SK-N-SH (cell line): Measurements from ENCODE around the gene EIF4G2. TPM values are rescaled to one million over a fixed set of nuclear protein-coding genes. Genes with fewer than 3 reads are reported as not detected.
A peak's percentile ranks its signal among the peaks of the same experiment; 100 is the strongest.

ENCODE experiments used
- CTCF ChIA-PET: fragments of 300-600, 350-600 bp; formaldehyde crosslinking; extraction: SDS; loops from one replicate; lab custom pipeline; 2021; lab: Yijun Ruan, JAX
- POLR2A ChIA-PET: fragments of 350-600 bp; sonication (Branson Sonifier 250); formaldehyde crosslinking; extraction: SDS; loops from one replicate; lab custom pipeline; 2020; ENCODE audit warnings: antibody characterized with exemption, inconsistent platforms; lab: Yijun Ruan, JAX
- DNase-seq: peaks from one replicate; pipeline ENCODE4 v3.0.0; 2012
- H2AFZ ChIP-seq: fragments of 200-600 bp; sonication (generic); 2 replicates; pipeline ENCODE4 v1.8.1; 2016; ENCODE audit warnings: antibody characterized with exemption, mild to moderate bottlenecking, low read depth
- H3F3A ChIP-seq: fragments of 200-600 bp; sonication (generic); replicated peaks from 2 replicates; pipeline ENCODE3; 2016; ENCODE audit warnings: antibody characterized with exemption, mild to moderate bottlenecking; ENCODE audit not compliant: insufficient read depth
- H3K27ac ChIP-seq, 2 experiments: fragments of 200-500 bp in 1 of 2; fragments of 200-600 bp in 1 of 2; sonication (Bioruptor generic) in 1 of 2; sonication (generic), shearing (Covaris generic) in 1 of 2; 2 replicates each; pipeline versions ENCODE4 v1.5.1 to v1.6.1; 2014 to 2016; ENCODE audit warnings: low read depth in 2 of 2, inconsistent platforms in 1 of 2, low read length in 1 of 2, mild to moderate bottlenecking in 1 of 2, mixed read lengths in 1 of 2
- H3K27me3 ChIP-seq: fragments of 200-600 bp; sonication (generic), shearing (Covaris generic); 2 replicates; pipeline ENCODE4 v1.6.1; 2016; ENCODE audit warnings: mixed run types; ENCODE audit not compliant: insufficient read depth
- H3K36me3 ChIP-seq, 2 experiments: fragments of 200-500 bp in 1 of 2; fragments of 200-600 bp in 1 of 2; sonication (Bioruptor generic) in 1 of 2; sonication (generic) in 1 of 2; replicated peaks in 1 of 2; 2 replicates each; pipeline versions ENCODE3 to v1.5.1; 2014 to 2016; ENCODE audit warnings: low read length in 1 of 2, mild to moderate bottlenecking in 1 of 2; ENCODE audit not compliant: insufficient read depth in 2 of 2, control insufficient read depth in 1 of 2
- H3K4me1 ChIP-seq, 2 experiments: fragments of 200-500 bp in 1 of 2; fragments of 200-600 bp in 1 of 2; sonication (Bioruptor generic) in 1 of 2; sonication (generic), shearing (Covaris generic) in 1 of 2; 2 replicates each; pipeline versions ENCODE4 v1.5.1 to v1.6.1; 2014 to 2016; ENCODE audit warnings: low read depth in 1 of 2, low read length in 1 of 2, mixed run types in 1 of 2; ENCODE audit not compliant: insufficient read depth in 2 of 2, control insufficient read depth in 1 of 2
- H3K4me2 ChIP-seq: fragments of 200-600 bp; sonication (generic), shearing (Covaris generic); 2 replicates; pipeline ENCODE4 v1.6.1; 2017; ENCODE audit warnings: mixed run types
- H3K4me3 ChIP-seq, 2 experiments: fragments of 200-500 bp in 1 of 2; fragments of 200-600 bp in 1 of 2; sonication (Bioruptor generic) in 1 of 2; sonication (generic), shearing (Covaris generic) in 1 of 2; 2 replicates each; pipeline versions ENCODE4 v1.5.1 to v1.8.1; 2014 to 2016; ENCODE audit warnings: low read depth in 2 of 2, inconsistent platforms in 1 of 2, low read length in 1 of 2, mild to moderate bottlenecking in 1 of 2, mixed read lengths in 1 of 2, moderate library complexity in 1 of 2
- H3K79me2 ChIP-seq: fragments of 200-600 bp; sonication (generic); 2 replicates; pipeline ENCODE4 v1.8.1; 2017; ENCODE audit warnings: mild to moderate bottlenecking; ENCODE audit not compliant: insufficient read depth
- H3K9ac ChIP-seq: fragments of 200-600 bp; sonication (generic); 2 replicates; pipeline ENCODE4 v1.6.1; 2017; ENCODE audit warnings: mixed run types
- H3K9me2 ChIP-seq: fragments of 200-600 bp; sonication (generic); 2 replicates; pipeline ENCODE4 v1.6.1; 2017; ENCODE audit warnings: mixed run types
- H3K9me3 ChIP-seq: fragments of 200-600 bp; sonication (generic); 2 replicates; pipeline ENCODE4 v1.6.1; 2017; ENCODE audit warnings: mixed run types, mild to moderate bottlenecking, moderate library complexity
- H4K20me1 ChIP-seq: fragments of 200-600 bp; sonication (generic); 2 replicates; pipeline ENCODE4 v1.6.1; 2017; ENCODE audit warnings: mild to moderate bottlenecking, mixed run types; ENCODE audit not compliant: insufficient read depth
- CHD2 ChIP-seq: fragments of 150-350 bp; IDR thresholded peaks from 2 replicates; pipeline ENCODE4 v1.6.1; 2018; ENCODE audit warnings: low read length; ENCODE audit not compliant: partially characterized antibody
- ELF1 ChIP-seq: IDR thresholded peaks from 2 replicates; pipeline ENCODE4 v1.4.0; 2012
- FOXJ3 ChIP-seq: sonication (generic); formaldehyde crosslinking; IDR thresholded peaks from 2 replicates; pipeline ENCODE4 v1.5.1; 2020; ENCODE audit warnings: mild to moderate bottlenecking, missing genetic modification reagents
- FOXM1 ChIP-seq: IDR thresholded peaks from 2 replicates; pipeline ENCODE4 v1.4.0; 2012; ENCODE audit warnings: low read depth, mild to moderate bottlenecking
- GABPA ChIP-seq: IDR thresholded peaks from 2 replicates; pipeline ENCODE4 v1.4.0; 2012; ENCODE audit warnings: low read depth, mild to moderate bottlenecking
- GATA2 ChIP-seq: sonication (generic); formaldehyde crosslinking; IDR thresholded peaks from 2 replicates; pipeline ENCODE4 v1.5.0; 2020; ENCODE audit warnings: mild to moderate bottlenecking, missing genetic modification reagents
- IRF3 ChIP-seq: fragments of 150-350 bp; IDR thresholded peaks from 2 replicates; pipeline ENCODE4 v1.6.1; 2016; ENCODE audit warnings: mild to moderate bottlenecking, low read depth, low read length
- MEF2A ChIP-seq: IDR thresholded peaks from 2 replicates; pipeline ENCODE4 v1.4.0; 2012; ENCODE audit warnings: low read depth, borderline replicate concordance
- NRF1 ChIP-seq: IDR thresholded peaks from 2 replicates; pipeline ENCODE4 v1.6.1; 2012; ENCODE audit warnings: low read depth, mild to moderate bottlenecking, low read length
- PBX3 ChIP-seq: IDR thresholded peaks from 2 replicates; pipeline ENCODE4; 2012
- POLR2AphosphoS5 ChIP-seq: IDR thresholded peaks from 2 replicates; pipeline ENCODE4 v1.6.1; 2012; ENCODE audit warnings: low read depth, low read length
- RXRA ChIP-seq: IDR thresholded peaks from 2 replicates; pipeline ENCODE4 v1.4.0; 2012; ENCODE audit warnings: low read depth, mild to moderate bottlenecking, borderline replicate concordance
- SMC3 ChIP-seq: IDR thresholded peaks from 2 replicates; pipeline ENCODE4 v1.6.1; 2012; ENCODE audit warnings: low read depth, low read length, improper control_type of control experiment
- TEAD4 ChIP-seq: IDR thresholded peaks from 2 replicates; pipeline ENCODE4 v1.4.0; 2012; ENCODE audit warnings: mild to moderate bottlenecking, borderline replicate concordance; ENCODE audit not compliant: insufficient read depth
- USF2 ChIP-seq: fragments of 150-350 bp; IDR thresholded peaks from 2 replicates; pipeline ENCODE4 v1.6.1; 2017; ENCODE audit warnings: antibody characterized with exemption, low read length, low read depth, borderline replicate concordance
- WGBS: methylation state at CpG from one replicate; pipeline ENCODE4 v1.1.6; 2017; ENCODE audit warnings: low lambda C conversion rate; 5-methylcytosine and 5-hydroxymethylcytosine counted together
- polyA plus RNA-seq, 3 experiments: library from polyadenylated mRNA; depleted of rRNA; stranded (reverse); fragments of >200 nt; gene quantifications; 2 replicates each; pipeline ENCODE4 v1.2.3, GENCODE V29; 2012
- TF ChIP-seq, protein P1 (sequence below): IDR thresholded peaks from 2 replicates; pipeline ENCODE4 v1.4.0; 2012; ENCODE audit warnings: low read depth, borderline replicate concordance
- TF ChIP-seq, protein P2 (sequence below): IDR thresholded peaks from 2 replicates; pipeline ENCODE4 v1.6.1; 2012; ENCODE audit warnings: mild to moderate bottlenecking, low read depth, low read length, moderate library complexity
- TF ChIP-seq, protein P3 (sequence below): IDR thresholded peaks from 2 replicates; pipeline ENCODE4 v1.4.0; 2012; ENCODE audit warnings: low read depth

The EIF4G2 gene
- polyA plus RNA-seq, 1 of the 3 experiments (the other 2 are of a cell fraction): 298 TPM

GRCh38 chr11:10856689-10857458 is 48.1 kb upstream of the EIF4G2 start:
- peaks cover 79% of the 10 kb centered on the region for H3K79me2 ChIP-seq
- peak overlapping the region; percentile 39; the same call in 1 of the 2 replicates for H2AFZ ChIP-seq
- H3K4me3 ChIP-seq: peak overlapping the region; percentile 77 to 99
- ChIA-PET POLR2A (interaction anchor here (1.0 to 4.5 kb wide), 10 partner anchors 9 to 1123 kb away, joined by 3 to 84 read pairs (median 4); partner anchors contain the start of gene EIF4G2), CTCF (interaction anchor here (0.9 to 1.7 kb wide), 4 partner anchors 12 to 170 kb away, joined by 3 to 5 read pairs (median 4); no protein-coding TSS in a partner anchor)
- no peaks in the 10 kb centered on the region for H4K20me1 ChIP-seq
- H3F3A ChIP-seq: peaks cover 23% of the 10 kb centered on the region
- peak; percentile 42 for DNase-seq
- TF ChIP-seq GABPA (peak; percentile 64), ELF1 (no peak; the same call in 1 of the 2 replicates), FOXJ3 (CRISPR knock-in tag) (peak; percentile 5; the same call in 1 of the 2 replicates)
- H3K36me3 ChIP-seq: peaks cover 41 to 42% of the 10 kb centered on the region in 2 experiments
- no peaks in the 10 kb centered on the region for H3K27me3 ChIP-seq
- 4% methylated on average over 17 of the region's 17 CpGs for WGBS
- H3K9me2 ChIP-seq: no peaks in the 10 kb centered on the region
- H3K9ac ChIP-seq: peak overlapping the region; percentile 89
- peak overlapping the region; percentile 75 for H3K4me2 ChIP-seq
- H3K4me1 ChIP-seq: peaks cover 0 to 11% of the 10 kb centered on the region in 2 experiments; a peak in 2 of 4 replicates
- H3K9me3 ChIP-seq: no peaks in the 10 kb centered on the region
- H3K27ac ChIP-seq: peak overlapping the region; percentile 97 to 100

DNA sequence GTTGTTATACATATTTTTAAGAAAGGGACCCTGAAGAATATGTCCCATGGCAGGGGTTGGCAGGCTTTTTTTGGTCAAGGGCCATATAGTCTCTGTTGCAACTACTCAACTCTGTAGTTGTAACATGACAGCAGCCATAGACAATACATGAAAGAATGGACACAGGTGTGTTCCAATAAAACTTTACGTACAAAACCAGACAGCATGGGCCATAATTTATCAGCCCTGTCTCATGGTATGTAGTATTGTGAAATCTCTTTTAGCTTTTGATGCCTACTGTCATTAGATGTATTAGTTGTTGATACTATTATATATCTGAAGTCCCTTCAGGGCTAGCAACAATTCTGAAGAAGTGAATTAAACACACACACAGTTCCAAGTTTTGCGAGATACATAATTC is 46.6 kb upstream of the EIF4G2 start:
- peaks cover 26% of the 10 kb centered on the region for H3F3A ChIP-seq
- peaks cover 48 to 49% of the 10 kb centered on the region in 2 experiments for H3K36me3 ChIP-seq
- H3K9me3 ChIP-seq: no peaks in the 10 kb centered on the region
- no peak overlapping the region for H3K4me3 ChIP-seq
- peaks cover 0 to 11% of the 10 kb centered on the region in 2 experiments; a peak in 2 of 4 replicates for H3K4me1 ChIP-seq
- no peak overlapping the region for H2AFZ ChIP-seq
- POLR2A ChIA-PET: no interaction called here
- peaks cover 74% of the 10 kb centered on the region for H3K79me2 ChIP-seq
- H3K9me2 ChIP-seq: no peaks in the 10 kb centered on the region
- peak overlapping the region; percentile 75 for H3K4me2 ChIP-seq
- WGBS: 100% methylated on average over 2 of the region's 2 CpGs
- no peak overlapping the region for H3K27ac ChIP-seq
- no peaks in the 10 kb centered on the region for H3K27me3 ChIP-seq
- H4K20me1 ChIP-seq: no peaks in the 10 kb centered on the region
- no peak for DNase-seq
- CTCF ChIA-PET: interaction anchor here (1.4 kb wide), 1 partner anchor 62 kb away, joined by 4 read pairs; no protein-coding TSS in a partner anchor
- no peak overlapping the region for H3K9ac ChIP-seq
- TF ChIP-seq MEF2A (no peak), SMC3 (no peak), TEAD4 (no peak), PBX3 (no peak), NRF1 (no peak), POLR2AphosphoS5 (no peak), CHD2 (no peak), IRF3 (no peak), FOXM1 (no peak), GATA2 (CRISPR knock-in tag) (no peak), USF2 (no peak), FOXJ3 (CRISPR knock-in tag) (no peak), GABPA (no peak), RXRA (no peak)
- TF ChIP-seq, protein P1, sequence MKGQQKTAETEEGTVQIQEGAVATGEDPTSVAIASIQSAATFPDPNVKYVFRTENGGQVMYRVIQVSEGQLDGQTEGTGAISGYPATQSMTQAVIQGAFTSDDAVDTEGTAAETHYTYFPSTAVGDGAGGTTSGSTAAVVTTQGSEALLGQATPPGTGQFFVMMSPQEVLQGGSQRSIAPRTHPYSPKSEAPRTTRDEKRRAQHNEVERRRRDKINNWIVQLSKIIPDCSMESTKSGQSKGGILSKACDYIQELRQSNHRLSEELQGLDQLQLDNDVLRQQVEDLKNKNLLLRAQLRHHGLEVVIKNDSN: no peak
- TF ChIP-seq, protein P2, sequence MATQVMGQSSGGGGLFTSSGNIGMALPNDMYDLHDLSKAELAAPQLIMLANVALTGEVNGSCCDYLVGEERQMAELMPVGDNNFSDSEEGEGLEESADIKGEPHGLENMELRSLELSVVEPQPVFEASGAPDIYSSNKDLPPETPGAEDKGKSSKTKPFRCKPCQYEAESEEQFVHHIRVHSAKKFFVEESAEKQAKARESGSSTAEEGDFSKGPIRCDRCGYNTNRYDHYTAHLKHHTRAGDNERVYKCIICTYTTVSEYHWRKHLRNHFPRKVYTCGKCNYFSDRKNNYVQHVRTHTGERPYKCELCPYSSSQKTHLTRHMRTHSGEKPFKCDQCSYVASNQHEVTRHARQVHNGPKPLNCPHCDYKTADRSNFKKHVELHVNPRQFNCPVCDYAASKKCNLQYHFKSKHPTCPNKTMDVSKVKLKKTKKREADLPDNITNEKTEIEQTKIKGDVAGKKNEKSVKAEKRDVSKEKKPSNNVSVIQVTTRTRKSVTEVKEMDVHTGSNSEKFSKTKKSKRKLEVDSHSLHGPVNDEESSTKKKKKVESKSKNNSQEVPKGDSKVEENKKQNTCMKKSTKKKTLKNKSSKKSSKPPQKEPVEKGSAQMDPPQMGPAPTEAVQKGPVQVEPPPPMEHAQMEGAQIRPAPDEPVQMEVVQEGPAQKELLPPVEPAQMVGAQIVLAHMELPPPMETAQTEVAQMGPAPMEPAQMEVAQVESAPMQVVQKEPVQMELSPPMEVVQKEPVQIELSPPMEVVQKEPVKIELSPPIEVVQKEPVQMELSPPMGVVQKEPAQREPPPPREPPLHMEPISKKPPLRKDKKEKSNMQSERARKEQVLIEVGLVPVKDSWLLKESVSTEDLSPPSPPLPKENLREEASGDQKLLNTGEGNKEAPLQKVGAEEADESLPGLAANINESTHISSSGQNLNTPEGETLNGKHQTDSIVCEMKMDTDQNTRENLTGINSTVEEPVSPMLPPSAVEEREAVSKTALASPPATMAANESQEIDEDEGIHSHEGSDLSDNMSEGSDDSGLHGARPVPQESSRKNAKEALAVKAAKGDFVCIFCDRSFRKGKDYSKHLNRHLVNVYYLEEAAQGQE: no peak
- TF ChIP-seq, protein P3, sequence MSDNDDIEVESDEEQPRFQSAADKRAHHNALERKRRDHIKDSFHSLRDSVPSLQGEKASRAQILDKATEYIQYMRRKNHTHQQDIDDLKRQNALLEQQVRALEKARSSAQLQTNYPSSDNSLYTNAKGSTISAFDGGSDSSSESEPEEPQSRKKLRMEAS: no peak
